Calu3 (cell line): ENCODE data around the gene CYFIP1. TPM values are rescaled to one million over a fixed set of nuclear protein-coding genes. Genes with fewer than 3 reads are reported as not detected.

Source experiments
- BruUV-seq: library from RNA; stranded (reverse); fragments of 400-500 nt; replicated peaks from 2 replicates; lab custom pipeline; 2021; lab: Mats Ljungman, UMichigan
- CTCF ChIA-PET: fragments of 300-600 bp; sonication (Branson Sonifier 250); formaldehyde crosslinking; loops from one replicate; lab custom pipeline; 2022; ENCODE audit warnings: antibody characterized with exemption; lab: Charles Lee
- DNase-seq: peaks from one replicate; pipeline ENCODE4 v3.0.0; 2022
- H3K27ac Mint-ChIP-seq: one replicate; pipeline ENCODE4 v1.8.0; 2022; ENCODE audit warnings: mixed read lengths; ENCODE audit not compliant: unreplicated experiment
- H3K27me3 Mint-ChIP-seq: one replicate; pipeline ENCODE4 v1.8.0; 2022; ENCODE audit warnings: mixed read lengths; ENCODE audit not compliant: unreplicated experiment
- H3K36me3 Mint-ChIP-seq: one replicate; pipeline ENCODE4 v1.8.0; 2022; ENCODE audit warnings: mild to moderate bottlenecking, moderate library complexity, mixed read lengths; ENCODE audit not compliant: insufficient read depth, unreplicated experiment
- H3K4me1 Mint-ChIP-seq: one replicate; pipeline ENCODE4 v1.8.0; 2022; ENCODE audit warnings: mild to moderate bottlenecking, low read depth, mixed read lengths; ENCODE audit not compliant: unreplicated experiment
- H3K4me3 Mint-ChIP-seq: one replicate; pipeline ENCODE4 v1.8.0; 2022; ENCODE audit warnings: mild to moderate bottlenecking, low read depth, moderate library complexity, mixed read lengths; ENCODE audit not compliant: unreplicated experiment
- H3K9me3 Mint-ChIP-seq: one replicate; pipeline ENCODE4 v1.8.0; 2022; ENCODE audit warnings: low read depth, mixed read lengths; ENCODE audit not compliant: unreplicated experiment
- CTCF ChIP-seq: fragments of 200-600 bp; IDR thresholded peaks from one replicate; pipeline ENCODE4 v1.8.0; 2022; ENCODE audit warnings: antibody characterized with exemption; ENCODE audit not compliant: unreplicated experiment
- intact Hi-C: fragments of 100-400 bp; cut with micrococcal nuclease; formaldehyde crosslinking; loops from one replicate; pipeline ENCODE4 v1.10.0; 2022; ENCODE audit not compliant: unreplicated experiment
- total RNA-seq: library from RNA; stranded (reverse); gene quantifications from 2 replicates; pipeline ENCODE4 v1.2.3, GENCODE V29; 2022

CYFIP1 gene
- total RNA-seq, 1 experiment from 2014 or later, result 60.1 TPM

GRCh38 chr15:22954798-22955543, 25.2 kb downstream of the CYFIP1 start:
- no TSS peak for BruUV-seq
- DNase-seq, result no peak
- no peaks in the 10 kb centered on the region for H3K36me3 Mint-ChIP-seq
- intact Hi-C loops, result no loop called here
- H3K27ac Mint-ChIP-seq, result no peak overlapping the region
- H3K4me1 Mint-ChIP-seq, result no peaks in the 10 kb centered on the region
- H3K9me3 Mint-ChIP-seq, result no peaks in the 10 kb centered on the region
- H3K27me3 Mint-ChIP-seq, result no peaks in the 10 kb centered on the region
- TF ChIP-seq CTCF, result no peak
- CTCF ChIA-PET, result interaction anchor here (0.6 kb wide), 1 partner anchor 41 kb away, joined by 3 read pairs; no protein-coding TSS in a partner anchor
- H3K4me3 Mint-ChIP-seq, result no peak overlapping the region

- Mint-ChIP-seq H3K27me3 (no peaks in the 10 kb centered on the region), H3K4me1 (no peaks in the 10 kb centered on the region), H3K36me3 (no peaks in the 10 kb centered on the region), H3K9me3 (no peaks in the 10 kb centered on the region), H3K27ac (no peak overlapping the region), H3K4me3 (no peak overlapping the region)
- BruUV-seq, result no TSS peak
- no peak for TF ChIP-seq CTCF
- intact Hi-C loops, result no loop called here
- DNase-seq, result no peak
- CTCF ChIA-PET, result interaction anchor here (0.6 kb wide), 1 partner anchor 40 kb away, joined by 3 read pairs; no protein-coding TSS in a partner anchor
These were observed 25.8 kb downstream of the CYFIP1 start for GRCh38 chr15:22954326-22954725.

DNA sequence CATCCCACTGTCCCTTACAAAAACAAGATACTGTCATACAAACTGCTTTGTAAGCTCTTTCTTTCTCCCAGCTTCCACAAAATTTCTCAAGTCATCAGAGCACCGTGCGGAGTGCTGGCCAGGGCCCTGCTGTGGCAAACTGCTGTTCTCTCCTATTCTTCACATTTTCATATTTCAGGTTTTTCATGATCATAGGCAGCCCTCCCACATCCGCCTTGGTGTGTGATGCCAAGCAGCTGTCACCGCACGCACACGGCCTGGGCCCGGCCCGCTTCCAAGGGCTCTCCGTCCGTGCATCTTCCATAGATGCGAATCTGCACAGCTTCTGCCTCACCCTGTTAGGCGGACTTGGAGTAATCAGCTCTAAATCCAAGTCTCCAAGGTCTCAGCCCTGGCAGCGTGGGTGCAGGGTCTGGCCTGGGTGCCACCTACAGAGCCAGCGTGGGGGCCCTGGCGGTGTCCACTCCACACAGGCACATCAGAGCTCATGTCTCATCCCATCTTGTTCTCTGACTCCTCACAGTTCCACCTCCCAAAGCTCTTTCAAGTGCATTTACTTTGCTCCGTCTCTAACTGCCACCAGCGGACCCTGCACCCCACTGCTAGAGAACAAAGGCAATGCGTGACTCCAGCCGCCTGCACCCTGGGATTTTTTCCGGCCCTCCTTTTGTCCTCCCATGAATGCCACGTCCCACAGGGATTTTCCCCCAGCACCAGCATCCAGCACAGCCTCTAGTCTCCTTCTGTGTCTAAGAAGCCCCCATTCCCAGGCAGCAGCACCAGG, 27.2 kb downstream of the CYFIP1 start:
- BruUV-seq, result no TSS peak
- H3K4me1 Mint-ChIP-seq, result no peaks in the 10 kb centered on the region
- no peak overlapping the region for H3K27ac Mint-ChIP-seq
- CTCF ChIA-PET, result no interaction called here
- H3K4me3 Mint-ChIP-seq, result no peak overlapping the region
- no peaks in the 10 kb centered on the region for H3K36me3 Mint-ChIP-seq
- no peaks in the 10 kb centered on the region for H3K9me3 Mint-ChIP-seq
- no peaks in the 10 kb centered on the region for H3K27me3 Mint-ChIP-seq
- intact Hi-C loops, result no loop called here
- DNase-seq, result no peak
- TF ChIP-seq CTCF, result no peak

- no TSS peak for BruUV-seq
- Mint-ChIP-seq H3K9me3 (no peaks in the 10 kb centered on the region), H3K4me3 (no peak overlapping the region), H3K36me3 (no peaks in the 10 kb centered on the region), H3K27ac (no peak overlapping the region), H3K4me1 (no peaks in the 10 kb centered on the region), H3K27me3 (no peaks in the 10 kb centered on the region)
- DNase-seq, result no peak
- CTCF ChIA-PET, result no interaction called here
- intact Hi-C loops, result no loop called here
- no peak for TF ChIP-seq CTCF
These were observed 28.5 kb downstream of the CYFIP1 start for GRCh38 chr15:22951381-22952280.
